Right lobe of liver (tissue), 6 donors: ENCODE results near the gene SERPINB1. TPM values are rescaled to one million over a fixed set of nuclear protein-coding genes. Genes with fewer than 3 reads are reported as not detected.

Source experiments
- ATAC-seq, 4 donors: fragments of 200-7000 bp; cut with Tn5 transposase; one replicate each; pipeline ENCODE4 v1.9.1; 2020; ENCODE audit warnings: mild to moderate bottlenecking in 4 of 4, moderate library complexity in 4 of 4
- DNase-seq, 3 donors: peaks; one replicate each; pipeline ENCODE4 v3.0.0-alpha.2; 2020
- H3K27ac ChIP-seq, 3 donors: fragments of 200-600 bp; one replicate each; pipeline ENCODE4 v1.8.0; 2022
- H3K27me3 ChIP-seq, 2 donors: fragments of 200-600 bp; one replicate each; pipeline ENCODE4 v1.8.0; 2022
- H3K36me3 ChIP-seq, 4 donors: fragments of 200-600 bp; sonication (generic) in 1 of 4; one replicate each; pipeline versions ENCODE4 v1.5.1 to v1.8.0; 2017 to 2022; ENCODE audit warnings: control low read depth in 1 of 4
- H3K4me1 ChIP-seq, 4 donors: fragments of 200-600 bp; sonication (generic) in 1 of 4; one replicate each; pipeline versions ENCODE4 v1.5.1 to v1.8.0; 2017 to 2022; ENCODE audit warnings: control low read depth in 1 of 4
- H3K4me3 ChIP-seq, 3 donors: fragments of 200-600 bp; one replicate each; pipeline ENCODE4 v1.8.0; 2022
- H3K9me3 ChIP-seq, 4 donors: fragments of 200-600 bp; sonication (generic) in 1 of 4; one replicate each; pipeline versions ENCODE4 v1.5.1 to v1.8.0; 2017 to 2022; ENCODE audit warnings: control low read depth in 1 of 4
- CTCF ChIP-seq, 4 donors: fragments of 200-600 bp in 3 of 4; fragments of 450-650 bp in 1 of 4; IDR thresholded peaks; one replicate each; pipeline versions ENCODE4 v1.5.1 to v1.8.0; 2016 to 2022; ENCODE audit warnings: antibody characterized with exemption in 4 of 4, mild to moderate bottlenecking in 2 of 4
- POLR2A ChIP-seq: fragments of 450-650 bp; IDR thresholded peaks from one replicate; pipeline ENCODE4 v1.6.1; 2017; ENCODE audit warnings: antibody characterized with exemption, mild to moderate bottlenecking
- whole genome bisulfite sequencing: methylation state at CpG from one replicate; pipeline ENCODE4 v1.1.6; 2018; ENCODE audit warnings: low coverage, low lambda C conversion rate; ENCODE audit not compliant: insufficient coverage; ENCODE audit errors: missing lambda C conversion rate; 5-methylcytosine and 5-hydroxymethylcytosine counted together
- intact Hi-C, 2 donors: fragments of 100-400 bp; cut with DNase I; formaldehyde crosslinking; loops; one replicate each; pipeline versions ENCODE4 v1.11.2 to v1.14.1; 2022
- microRNA-seq, 2 donors: library from miRNA; unstranded; fragments of <30 nt; microRNA quantifications; one replicate each; pipeline ENCODE4, GENCODE V29; 2019 to 2020
- small RNA-seq, 2 experiments: library from RNA; depleted of rRNA; stranded (forward); fragments of <200 nt; gene quantifications; one replicate each; pipeline ENCODE3, GENCODE V24; 2016
- total RNA-seq, 6 experiments: library from RNA; depleted of rRNA in 2 of 6; stranded (reverse); fragments of >200 nt in 2 of 6; fragmentation: NEBNext Ultra II Directional in 3 of 6; extraction: Animal tissue kit (Norgen Biotek cat#: 25700) in 3 of 6; gene quantifications; one replicate each; pipeline versions ENCODE4 v1.1.0 to v1.2.4, GENCODE V29; 2016 to 2023
- donor health status: DM: no; HTN: yes; CAD: no.
- donor health status: DM: no; HTN: no; CAD: no.
- donor health status: DM: no; HTN: no; CAD: no.
- donor health status: DM: no; HTN: yes; CAD: no.
- donor health status: DM: no; HTN: yes; CAD: no.

Gene SERPINB1
- total RNA-seq, 6 experiments from 2014 or later, result 7.2 to 44.6 (median 25.2) TPM

- Histone ChIP-seq H3K9me3 (no peaks in the 10 kb centered on the region), H3K27me3 (no peaks in the 10 kb centered on the region), H3K4me1 (no peaks in the 10 kb centered on the region), H3K4me3 (no peak overlapping the region), H3K27ac (no peak overlapping the region), H3K36me3 (peaks cover 0 to 36% (median 5%) of the 10 kb centered on the region in 4 donors)
- 89% methylated on average over 5 of the region's 9 CpGs for WGBS
- intact Hi-C loops, result no loop called here
- ATAC-seq (no peak), DNase-seq (no peak)
- TF ChIP-seq POLR2A (no peak), CTCF (IDR thresholded peaks at IDR 0.05) (no peak)
These were observed 59.3 kb downstream of the SERPINB1 start for GRCh38 chr6:2782356-2782708.

Small RNA genes within 50 kb of the gene (microRNA-seq; reads per million reads assigned to microRNA genes)
- 0 reads per million in 2 donors for gene MIR4645

Small RNA genes within 50 kb of the gene (small RNA-seq; reads per million reads assigned to genes)
- 0.26 to 1.3 reads per million in 2 experiments for gene MIR4645

Other genes starting within 250 kb of the SERPINB1 start
- under 1 TPM in 5 of 6 experiments, not detected in 1; 0.22 to 0.46 (median 0.27) TPM for gene MYLK4, start 90.9 kb downstream of the SERPINB1 start, total RNA-seq
- 10 to 100 TPM; 15.8 to 36.8 (median 20.7) TPM for gene WRNIP1, start 76.5 kb downstream of the SERPINB1 start, total RNA-seq
- gene SERPINB9, start 61.4 kb upstream of the SERPINB1 start, total RNA-seq, result 10 to 100 TPM in 1 of 6 experiments, 1 to 10 TPM in 5; 1.8 to 19.0 (median 4.6) TPM
- 10 to 100 TPM; 27.0 to 48.5 (median 38.7) TPM for gene SERPINB6, start 129.7 kb upstream of the SERPINB1 start, total RNA-seq
- 10 to 100 TPM; 44.5 to 74.2 (median 67.3) TPM for gene NQO2, start 158.0 kb upstream of the SERPINB1 start, total RNA-seq
- 10 to 100 TPM; 13.9 to 17.6 (median 16.6) TPM for gene RIPK1, start 226.6 kb upstream of the SERPINB1 start, total RNA-seq